HG02588 (cell line): ENCODE data around the gene COQ3.
A peak's percentile ranks its signal among the peaks of the same experiment; 100 is the strongest.

Source experiments
- ATAC-seq: cut with Tn5 transposase; IDR thresholded peaks from one replicate; pipeline ENCODE4 v1.9.1; 2021; ENCODE audit warnings: mild to moderate bottlenecking, moderate library complexity; ENCODE audit not compliant: unreplicated experiment

The COQ3 gene, protein sequence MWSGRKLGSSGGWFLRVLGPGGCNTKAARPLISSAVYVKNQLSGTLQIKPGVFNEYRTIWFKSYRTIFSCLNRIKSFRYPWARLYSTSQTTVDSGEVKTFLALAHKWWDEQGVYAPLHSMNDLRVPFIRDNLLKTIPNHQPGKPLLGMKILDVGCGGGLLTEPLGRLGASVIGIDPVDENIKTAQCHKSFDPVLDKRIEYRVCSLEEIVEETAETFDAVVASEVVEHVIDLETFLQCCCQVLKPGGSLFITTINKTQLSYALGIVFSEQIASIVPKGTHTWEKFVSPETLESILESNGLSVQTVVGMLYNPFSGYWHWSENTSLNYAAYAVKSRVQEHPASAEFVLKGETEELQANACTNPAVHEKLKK

DNA sequence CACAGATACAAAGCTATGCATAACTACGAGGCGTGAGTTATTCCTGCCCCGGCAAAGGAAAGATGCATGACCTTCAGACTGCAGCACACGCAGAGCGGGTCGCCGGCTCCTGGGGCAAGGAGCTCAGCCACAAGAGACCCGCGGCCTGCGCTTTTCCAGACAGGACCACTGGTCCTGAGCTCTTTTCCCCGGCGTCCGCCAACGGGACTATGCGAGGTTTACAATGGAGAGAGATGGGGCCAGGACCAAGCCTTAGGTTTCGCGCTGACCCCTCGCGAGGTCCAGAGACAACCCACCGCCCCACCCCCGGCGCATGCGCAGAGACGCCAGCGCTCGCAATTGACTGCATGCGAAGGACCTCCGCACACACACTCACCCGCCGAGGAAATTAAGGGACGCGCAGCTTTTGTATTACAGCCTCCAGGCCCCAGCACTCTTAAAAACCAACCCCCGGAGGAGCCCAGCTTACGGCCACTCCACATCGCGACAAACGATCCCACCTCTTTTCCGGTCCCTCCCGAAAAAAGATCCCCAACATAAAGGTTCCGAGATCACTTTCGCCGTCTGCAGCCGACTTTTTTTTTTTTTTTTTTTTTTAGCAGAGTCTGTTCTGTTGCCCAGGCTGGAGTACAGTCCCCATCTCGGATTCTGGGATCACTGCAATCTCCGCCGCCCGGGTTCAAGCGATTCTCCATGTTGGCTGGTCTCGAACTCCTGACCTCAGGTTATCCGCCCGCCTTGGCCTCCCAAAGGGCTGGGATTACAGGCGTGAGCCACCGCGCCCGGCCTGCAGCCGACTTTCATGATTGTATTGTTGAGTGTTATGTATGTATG lies at the start of gene COQ3:
Gene COQ3, minus strand, starts transcription at position 498 of the 834 bp plus-strand sequence. Its CDS starts 16 bp downstream, at position 482.
- ATAC-seq, result peak; percentile 82

DNA sequence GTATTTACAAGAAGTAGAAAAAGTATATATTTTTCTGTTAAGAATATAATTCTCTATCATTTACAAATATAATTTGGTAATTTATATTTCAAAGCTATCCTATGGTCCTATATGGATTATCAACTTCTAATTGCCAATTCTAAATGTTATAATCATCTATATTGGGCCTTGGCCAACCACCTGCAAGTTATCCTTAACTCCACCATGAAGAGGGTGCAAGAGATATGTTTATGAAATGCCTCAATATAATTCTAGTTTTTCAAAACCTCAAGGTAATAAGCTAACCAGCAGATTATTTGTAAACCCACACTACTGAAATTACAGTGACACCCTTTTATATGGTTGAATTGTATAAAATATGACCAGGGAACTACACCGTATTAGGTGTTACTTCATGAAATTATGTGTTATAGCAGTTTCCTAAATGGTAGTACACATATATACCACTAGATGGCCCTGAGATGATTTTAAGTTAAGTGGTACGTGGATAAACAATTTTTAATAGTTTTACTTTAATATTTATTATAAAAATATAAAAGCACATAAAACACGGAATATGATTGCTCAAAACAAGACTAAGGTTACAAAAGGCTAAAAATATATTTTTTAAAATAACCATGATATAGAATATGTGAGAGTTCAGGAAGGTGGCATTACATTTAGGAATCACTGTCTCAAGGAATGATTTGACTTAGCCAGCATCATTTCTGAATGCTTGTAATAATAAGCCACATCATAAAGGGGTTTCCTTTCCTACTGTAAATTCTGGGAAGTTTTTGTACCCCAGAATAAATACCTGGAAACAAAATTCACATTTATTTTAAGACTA lies 40.9 kb upstream of the COQ3 start:
- peak; percentile 71 for ATAC-seq

DNA sequence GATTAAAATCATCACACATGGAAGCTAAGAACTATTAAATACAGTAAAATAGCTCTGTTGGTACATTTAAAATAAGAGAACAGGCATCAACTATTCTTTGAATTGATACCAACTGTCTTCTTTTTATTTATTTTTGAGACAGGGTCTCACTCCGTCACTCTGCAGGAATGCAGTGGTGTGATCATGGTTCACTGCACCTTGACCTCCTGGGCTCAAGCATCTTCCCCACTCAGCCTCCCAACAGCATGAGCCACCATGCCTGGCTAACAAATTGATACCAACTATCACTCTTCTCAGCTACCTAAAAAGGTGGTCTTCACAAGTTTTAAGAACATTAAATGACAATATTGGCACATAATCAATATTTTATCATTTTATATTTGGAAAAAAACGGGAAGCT lies 38.9 kb upstream of the COQ3 start:
- ATAC-seq, result no peak

DNA sequence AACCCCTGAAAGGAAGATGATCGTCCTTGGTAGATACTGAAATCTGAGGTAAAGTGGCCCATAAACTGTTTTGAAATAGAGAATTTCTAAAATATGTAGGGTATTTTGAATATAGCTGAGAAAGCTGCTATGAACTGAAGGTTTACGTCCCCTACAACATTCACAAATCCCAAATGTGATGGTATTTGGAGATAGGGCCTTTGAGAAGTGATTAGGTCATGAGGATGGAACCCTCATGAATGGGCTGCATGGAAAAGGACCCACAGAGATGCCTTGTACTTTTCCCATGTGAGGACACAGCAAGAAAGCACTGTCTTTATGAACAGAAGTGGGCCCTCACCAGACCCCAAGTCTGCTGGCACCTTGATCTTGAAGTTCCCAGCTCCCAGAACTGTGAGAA lies 37.9 kb upstream of the COQ3 start:
- ATAC-seq, result no peak

DNA sequence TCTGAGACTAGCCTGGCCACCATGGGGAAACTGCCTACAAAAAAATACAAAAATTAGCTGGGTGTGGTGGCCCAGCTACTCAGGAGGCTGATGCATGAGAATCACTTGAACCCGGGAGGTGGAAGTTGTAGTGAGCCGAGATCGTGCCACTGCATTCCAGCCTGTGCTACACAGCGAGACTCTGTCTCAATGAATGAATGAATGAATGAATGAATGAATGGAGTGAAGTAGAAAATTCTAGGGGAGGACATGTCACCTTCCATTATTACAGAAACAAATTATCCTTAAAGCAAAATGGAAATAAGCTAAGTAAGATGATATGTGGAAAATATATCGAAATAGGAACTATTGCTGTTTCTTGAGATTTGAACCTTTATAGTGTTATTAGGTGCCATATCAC lies 34.0 kb upstream of the COQ3 start:
- no peak for ATAC-seq

DNA sequence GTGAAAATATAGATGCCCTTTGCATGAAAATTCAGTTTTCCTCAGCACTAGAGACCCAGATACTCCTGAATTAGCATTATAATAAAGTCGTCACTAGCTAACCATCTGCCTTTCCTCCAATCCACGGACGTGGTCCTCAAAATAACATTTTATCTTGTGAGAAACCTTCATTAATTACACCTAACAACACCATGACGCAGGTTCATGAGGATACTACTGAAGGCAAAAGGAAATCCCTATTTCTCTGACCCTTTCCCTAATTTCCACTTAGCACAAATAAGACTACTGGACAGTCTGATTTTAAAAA lies 32.4 kb upstream of the COQ3 start:
- ATAC-seq, result no peak

DNA sequence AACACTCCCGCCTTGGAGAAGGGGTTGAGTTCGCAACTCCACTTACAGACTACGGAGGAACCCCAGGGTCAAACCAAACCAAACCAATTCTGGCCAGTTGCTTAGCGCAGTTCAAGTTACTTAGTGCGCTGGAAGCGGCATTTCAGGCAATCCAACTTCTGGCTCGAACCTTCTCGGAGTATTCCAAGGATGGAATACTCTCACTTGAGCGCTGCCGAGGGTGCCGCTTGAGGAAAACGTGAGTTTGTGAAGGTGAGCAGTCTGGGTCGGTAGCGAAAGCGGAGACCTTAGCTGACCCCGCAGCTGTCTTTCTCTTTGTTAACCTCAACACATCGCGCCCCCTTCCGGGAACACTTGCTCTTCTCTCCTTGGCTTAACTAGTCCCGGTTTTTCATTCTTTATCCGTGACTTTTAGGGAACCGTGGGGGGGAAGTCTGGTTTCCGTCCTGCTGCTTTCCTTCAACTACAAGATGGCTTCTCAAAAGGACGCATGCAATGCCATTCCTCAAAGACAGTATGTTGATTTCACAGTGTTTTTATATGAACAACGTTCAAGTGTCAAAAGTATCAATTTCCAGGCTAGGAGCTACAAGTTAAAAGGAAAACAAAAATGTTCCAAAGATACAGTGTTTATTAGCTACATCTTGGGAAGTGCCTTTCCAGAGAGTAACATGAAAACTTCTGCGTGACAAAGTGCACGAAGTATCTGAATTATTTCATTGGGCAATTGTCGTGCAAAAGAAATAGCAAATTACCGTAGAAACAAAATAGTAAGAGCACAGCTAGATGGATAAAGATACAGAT lies 31.9 kb upstream of the COQ3 start:
- ATAC-seq, result peak; percentile 53

DNA sequence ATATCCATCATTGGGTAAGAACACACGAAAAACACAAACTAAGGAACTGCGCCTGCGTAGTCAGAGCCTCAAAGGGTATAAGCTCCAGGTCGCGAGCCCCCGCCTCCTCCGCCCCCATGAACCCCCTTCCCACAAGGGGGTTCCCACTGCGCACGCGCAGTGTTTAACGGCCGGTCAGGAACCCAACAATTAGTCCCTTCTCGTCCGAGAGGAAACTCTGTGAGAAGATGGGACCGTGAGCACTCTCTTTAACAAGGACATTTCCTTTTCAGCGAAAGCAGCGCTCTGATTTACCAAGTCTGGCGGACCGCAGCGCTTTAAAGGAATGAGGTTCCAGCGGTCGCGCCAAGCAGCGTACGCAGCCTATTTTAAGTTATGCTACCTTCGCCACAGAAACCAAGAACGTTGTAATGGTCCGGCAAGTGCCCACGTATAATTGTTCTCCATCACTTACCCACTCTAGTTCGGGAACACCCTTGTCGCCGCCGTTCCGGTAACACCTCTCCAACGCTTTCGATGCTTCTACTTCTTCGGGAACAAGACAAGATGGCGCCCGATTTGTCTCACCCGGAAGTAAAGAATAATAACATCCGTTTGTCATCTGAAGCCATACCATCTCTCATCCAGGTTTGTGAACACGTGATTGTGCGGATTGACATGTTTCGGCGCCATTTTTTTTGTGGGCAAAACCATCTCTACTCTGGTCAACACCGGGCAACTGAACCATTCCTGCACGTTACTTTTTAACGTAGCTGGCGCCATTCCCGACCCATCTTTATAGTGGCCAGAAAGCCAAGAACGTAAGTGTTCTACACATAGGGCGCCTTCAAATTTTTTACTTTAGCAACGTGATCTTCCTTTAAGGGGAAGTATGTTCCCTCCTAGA lies 31.0 kb upstream of the COQ3 start, which contains the start of gene PNISR:
Gene PNISR, minus strand, starts transcription at position 548 of the 886 bp plus-strand sequence. CDS start 10,649 bp downstream, outside the sequence.
- ATAC-seq, result peak; percentile 89

DNA sequence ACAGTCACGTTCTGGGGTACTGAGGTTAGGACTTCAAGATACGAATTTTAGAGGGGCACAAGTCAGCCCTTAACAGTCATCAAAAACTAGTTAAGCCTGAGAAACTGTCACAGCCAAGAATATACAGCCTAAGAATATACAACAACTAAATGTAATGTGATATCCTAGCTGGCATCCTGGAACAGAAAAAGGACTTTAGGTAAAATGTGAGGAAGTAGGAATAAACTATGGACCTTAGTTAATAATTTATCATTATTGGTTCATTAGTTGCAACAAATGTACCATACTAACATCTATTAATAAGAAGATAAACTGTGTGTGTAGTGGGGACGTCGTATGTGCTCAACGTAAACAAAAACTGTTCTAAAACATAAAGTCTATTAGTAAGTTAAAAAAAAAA lies 30.0 kb upstream of the COQ3 start:
- ATAC-seq, result no peak

DNA sequence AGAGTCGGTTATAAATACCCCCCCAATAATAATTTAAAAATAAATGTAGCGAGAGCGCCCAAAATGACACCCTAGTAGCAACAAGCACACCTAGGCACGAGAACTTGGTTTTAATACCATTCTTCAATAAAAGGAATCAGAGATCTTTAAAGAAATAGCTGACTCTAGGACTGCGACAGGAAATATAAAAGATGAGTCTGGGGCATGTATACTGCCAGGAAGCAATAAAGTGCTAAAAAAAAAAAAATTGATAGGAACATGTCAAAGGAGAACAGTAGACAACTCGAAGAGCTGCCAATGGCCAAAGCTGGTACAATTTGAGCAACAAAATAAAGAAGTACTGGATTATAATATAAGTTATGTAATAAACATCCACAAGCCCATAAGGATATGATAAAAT lies 28.9 kb upstream of the COQ3 start:
- no peak for ATAC-seq

DNA sequence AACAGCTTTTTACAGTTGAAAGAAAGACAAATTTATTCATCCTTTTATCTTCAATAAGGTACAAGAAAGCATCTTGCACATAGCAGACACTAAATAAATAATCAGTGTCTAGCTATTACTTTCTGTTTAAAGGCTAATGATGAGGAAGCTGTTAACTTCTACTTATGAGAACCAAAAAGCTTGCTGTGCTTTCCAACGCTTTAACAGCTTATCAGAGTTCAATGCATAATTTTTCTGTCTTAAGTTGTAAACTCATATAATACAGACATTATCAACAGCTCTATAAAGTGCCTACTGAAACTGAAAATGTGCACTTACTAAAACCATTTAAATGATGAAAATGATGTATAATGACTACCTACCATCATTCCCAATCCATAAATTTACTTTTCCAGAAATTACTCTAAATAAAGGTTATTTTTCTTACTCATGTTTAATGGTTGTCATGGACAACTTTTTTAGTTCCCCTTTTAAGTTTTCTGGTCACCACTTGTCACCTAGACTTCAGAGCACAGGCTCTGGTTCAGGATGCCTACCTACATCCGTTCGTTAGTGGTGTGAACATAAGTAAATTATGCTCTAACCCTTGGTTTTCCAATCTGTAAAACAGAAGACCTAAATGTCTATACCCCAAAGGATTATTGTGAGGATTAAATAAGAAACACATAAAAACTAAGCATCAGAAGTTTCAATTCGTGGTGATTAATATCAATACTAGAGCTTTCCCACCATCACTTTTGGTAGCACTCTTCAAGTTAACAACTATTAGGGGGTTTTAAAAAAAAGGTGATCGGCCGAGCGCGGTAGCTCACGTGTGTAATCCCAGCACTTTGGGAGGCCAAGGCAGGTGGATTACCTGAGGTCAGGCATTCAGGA lies 23.1 kb upstream of the COQ3 start:
- peak; percentile 84 for ATAC-seq

DNA sequence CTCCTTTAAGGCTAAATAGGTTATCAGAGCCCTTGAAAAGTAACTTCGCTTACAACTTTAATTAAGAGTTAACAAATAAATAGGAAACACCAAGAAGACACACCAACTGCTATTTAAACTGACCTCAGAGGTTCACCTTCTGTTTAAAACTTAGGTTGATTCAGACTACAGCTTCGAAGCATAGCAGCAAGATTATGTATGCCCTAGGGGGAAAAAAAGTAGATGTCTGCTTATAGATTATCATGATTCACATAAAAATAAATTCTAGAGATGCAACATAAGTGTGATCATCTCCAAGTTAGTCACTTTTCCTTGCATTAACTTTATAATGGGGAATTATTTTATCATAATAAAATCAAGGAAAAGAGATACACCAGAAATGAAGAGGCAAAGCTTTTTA lies 22.2 kb upstream of the COQ3 start:
- ATAC-seq, result no peak

DNA sequence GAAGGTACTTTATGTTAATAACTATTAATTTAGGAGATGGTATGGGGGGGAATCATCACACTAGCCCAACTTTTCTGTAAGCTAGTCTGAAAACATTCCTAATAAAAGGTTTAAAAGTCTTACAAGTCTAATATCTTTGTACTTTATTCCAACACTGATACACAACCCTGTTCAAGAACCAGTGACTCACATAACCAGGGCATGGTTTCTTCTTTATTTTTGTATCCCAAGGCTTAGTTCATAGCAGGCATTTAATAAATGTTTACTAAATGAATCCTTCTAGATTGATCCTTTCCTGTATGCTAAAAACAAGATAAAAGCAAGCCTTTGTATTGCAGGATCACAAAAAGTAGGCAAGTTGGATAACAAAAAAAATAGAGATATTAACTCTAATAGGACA lies 21.5 kb upstream of the COQ3 start:
- ATAC-seq, result no peak

DNA sequence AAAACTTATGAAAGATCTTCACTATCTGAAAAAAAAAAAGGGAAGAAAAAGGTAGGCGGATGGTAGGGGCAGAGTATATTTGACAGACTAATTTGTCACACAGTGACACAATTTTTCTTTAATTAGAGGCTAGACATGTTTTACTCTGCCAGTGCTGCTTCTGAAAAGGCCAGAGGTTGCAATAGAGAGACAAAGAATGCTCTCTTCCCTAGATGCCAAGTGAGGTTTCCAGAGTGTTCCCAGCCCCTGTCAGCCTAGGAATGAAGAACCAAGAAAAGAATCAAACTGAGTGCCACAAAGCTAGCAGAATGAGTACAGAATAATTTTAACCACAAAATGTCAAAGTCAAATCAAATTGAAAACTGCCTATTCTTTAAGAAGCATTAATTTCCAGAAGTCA lies 18.1 kb upstream of the COQ3 start:
- no peak for ATAC-seq

DNA sequence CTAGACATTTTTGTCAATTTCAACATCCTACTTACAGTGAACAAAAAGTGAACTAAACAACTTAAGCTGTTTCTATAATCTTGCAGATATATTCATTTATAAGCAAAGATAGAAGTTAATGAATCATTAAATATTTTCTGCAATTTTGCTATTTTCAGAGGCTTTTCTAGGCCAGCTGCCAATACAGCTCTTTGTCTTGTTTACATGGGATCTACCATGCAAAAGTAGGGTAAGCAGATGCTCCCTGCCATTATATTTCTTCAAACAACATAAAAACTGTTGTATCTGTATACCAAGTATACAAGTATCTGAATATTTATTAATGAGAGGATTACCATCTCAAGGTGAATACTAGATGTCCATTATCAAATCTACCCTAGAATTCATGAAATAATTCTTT lies 15.7 kb upstream of the COQ3 start:
- ATAC-seq, result no peak

DNA sequence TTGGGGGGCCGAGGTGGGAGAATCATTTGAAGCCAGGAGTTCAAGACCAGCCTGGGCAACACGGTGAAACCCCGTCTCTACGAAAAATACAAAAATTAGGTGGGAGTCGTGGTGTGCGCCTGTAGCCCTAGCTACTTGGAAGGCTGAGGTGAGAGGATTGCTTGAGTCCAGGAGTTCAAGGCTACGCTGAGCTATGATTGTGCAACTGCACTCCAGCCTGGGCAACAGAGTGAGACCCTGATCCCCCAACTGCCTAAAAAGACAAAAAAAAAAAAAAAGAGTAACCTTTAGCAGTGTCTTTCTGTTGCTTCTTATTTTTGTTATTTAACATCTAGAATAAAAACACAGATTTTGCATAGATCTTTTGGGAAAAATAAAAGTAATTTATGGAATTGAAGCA lies 13.1 kb upstream of the COQ3 start:
- no peak for ATAC-seq

DNA sequence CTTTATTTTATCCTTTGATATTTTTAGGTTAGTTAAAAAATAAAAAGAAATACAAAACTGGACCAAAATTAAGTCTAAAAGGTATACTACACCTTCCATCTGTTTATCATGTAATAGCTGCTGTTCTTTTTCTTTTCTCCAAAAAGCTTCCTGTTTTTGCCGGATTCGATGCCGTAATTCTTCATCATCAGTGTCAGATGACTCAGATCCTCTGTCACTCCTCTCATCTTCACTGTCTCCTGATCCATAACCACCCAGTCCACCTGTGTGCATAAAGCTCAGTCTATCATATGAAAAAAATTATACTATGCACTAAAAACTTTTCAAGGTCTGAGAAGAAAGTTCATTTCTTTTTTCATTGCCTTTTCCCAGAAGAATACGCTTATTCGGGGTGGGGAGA lies 8.5 kb upstream of the COQ3 start:
- no peak for ATAC-seq

DNA sequence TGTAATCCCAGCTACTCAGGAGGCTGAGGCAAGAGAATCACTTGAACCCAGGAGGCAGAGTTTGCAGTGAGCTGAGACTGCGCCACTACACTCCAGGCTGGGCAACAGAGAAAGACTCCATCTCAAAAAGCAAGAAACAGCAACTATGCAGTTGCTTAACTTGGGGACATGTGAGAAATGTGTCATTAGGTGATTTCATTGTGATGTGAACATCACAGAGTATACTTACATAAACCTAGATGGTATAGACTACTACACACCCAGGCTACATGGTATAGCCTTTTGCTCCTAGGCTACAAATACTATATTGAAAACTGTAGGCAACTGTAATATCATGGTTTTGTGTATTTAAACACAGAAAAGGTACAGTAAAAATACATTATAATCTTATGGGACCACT lies 3.3 kb upstream of the COQ3 start:
- no peak for ATAC-seq

DNA sequence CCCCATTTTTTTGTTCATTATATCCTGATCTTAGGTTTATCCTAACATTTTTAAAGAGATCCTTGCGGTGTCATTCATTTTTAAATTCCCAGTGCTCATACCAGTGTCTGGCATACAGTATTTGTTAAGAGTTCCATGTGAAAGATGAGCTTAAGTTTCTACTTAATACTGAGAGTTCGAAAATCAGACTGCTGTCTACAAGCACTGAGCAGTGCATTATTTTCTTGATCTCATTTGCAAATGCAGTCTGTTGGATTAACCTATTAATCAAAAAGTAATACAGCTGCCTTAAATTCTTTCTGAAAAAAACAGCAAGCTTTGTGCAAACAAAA lies 663 bp downstream of the COQ3 start:
- peak; percentile 10 for ATAC-seq
